Measurements from ENCODE around the gene SDK1.

GRCh38 chr7:4205828-4206227 lies 904.8 kb downstream of the SDK1 start:
- no peak for TF ChIP-seq CTCF (IDR thresholded peaks at IDR 0.05; ENCODE audit: borderline replicate concordance, extremely low read depth, low read length, poor library complexity, severe bottlenecking)
- no peak for TF ChIP-seq EZH2 (IDR thresholded peaks at IDR 0.05; ENCODE audit: borderline replicate concordance, low read depth, low read length, severe bottlenecking)
